ENCODE measurements around the gene DNAAF3.

- no peak for TF ChIP-seq POLR2A (IDR thresholded peaks at IDR 0.05; ENCODE audit: low read depth, low read length)
- no peak for TF ChIP-seq POLR2AphosphoS5 (IDR thresholded peaks at IDR 0.05; ENCODE audit: low read depth, low read length)
Observed at GRCh38 chr19:55152017-55152416, 14.4 kb downstream of the DNAAF3 start.
